IPS DF 19.7 (cell line): ENCODE measurements around the gene SPARCL1.
"Not testable (repeated sequence)": the region's sequence is repeated elsewhere in the genome, so short reads cannot be mapped to it uniquely, and the experiment has no call there.

ENCODE experiments used
- DNase-seq: peaks from one replicate; pipeline ENCODE4 v3.0.0-alpha.2; 2013; ENCODE audit warnings: low read depth, low spot score

The SPARCL1 gene

GRCh38 chr4:87446375-87446774, 82.8 kb downstream of the SPARCL1 start:
- DNase-seq = not testable (repeated sequence)

DNA sequence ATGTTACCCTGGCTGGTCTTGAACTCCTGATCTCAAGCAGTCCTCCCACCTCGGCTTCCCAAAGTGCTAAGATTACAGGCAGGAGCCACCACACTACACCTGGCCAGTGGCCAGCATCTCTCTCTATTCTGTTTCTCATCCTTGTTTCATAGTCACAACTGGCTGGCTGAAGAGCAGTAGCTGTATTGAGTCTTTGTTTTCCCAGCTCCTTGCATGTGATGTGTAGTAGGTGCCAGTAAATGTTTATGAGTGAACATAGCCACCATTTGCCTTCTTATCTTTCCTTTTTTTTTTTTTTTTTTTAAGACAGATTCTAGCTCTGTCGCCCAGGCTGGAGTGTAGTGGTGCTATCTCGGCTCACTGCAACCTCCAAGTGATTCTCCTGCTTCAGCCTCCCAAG, 83.2 kb downstream of the SPARCL1 start:
- no peak for DNase-seq

GRCh38 chr4:87444741-87445140, 84.4 kb downstream of the SPARCL1 start:
- DNase-seq = no peak

DNA sequence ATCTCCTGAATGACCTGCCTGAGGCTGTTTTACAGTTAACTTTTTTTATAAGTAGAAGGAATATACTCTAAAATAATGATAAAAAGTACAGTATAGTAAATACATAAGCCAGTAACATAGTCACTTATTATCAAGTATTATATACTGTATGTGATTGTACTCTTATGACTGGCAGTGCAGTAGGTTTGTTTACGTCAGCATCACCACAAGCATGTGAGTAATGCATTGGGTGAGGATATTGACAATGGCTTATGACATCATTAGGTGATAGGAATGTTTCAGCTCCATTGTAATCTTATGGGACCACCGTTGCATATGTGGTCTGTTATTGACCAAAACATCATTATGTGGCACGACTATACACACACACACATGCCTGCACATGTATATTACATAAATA, 86.3 kb downstream of the SPARCL1 start:
- no peak for DNase-seq

- no peak for DNase-seq
Observed at GRCh38 chr4:87433342-87433741, 95.8 kb downstream of the SPARCL1 start.

DNA sequence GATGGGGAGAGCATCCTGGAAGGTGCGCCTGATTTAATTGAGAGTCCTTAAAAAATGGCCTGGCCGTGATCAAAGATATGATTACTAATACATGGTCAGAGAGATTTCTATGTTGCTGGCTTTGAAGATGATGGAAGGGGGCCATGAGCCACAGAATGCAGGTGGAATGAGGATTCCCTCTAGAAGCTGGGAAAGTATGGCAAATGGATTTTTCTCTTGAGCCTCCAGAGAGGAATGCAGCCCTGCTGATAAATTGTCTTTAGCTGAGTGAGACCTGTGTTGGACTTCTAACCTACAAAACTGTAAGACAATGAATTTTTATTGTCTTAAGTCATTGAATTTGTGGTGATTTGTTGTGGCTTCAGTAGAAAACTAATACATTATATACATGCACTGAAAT, 99.1 kb downstream of the SPARCL1 start:
- no peak for DNase-seq

- no peak for DNase-seq
Observed at GRCh38 chr4:87428979-87429378, 100.2 kb downstream of the SPARCL1 start.

DNA sequence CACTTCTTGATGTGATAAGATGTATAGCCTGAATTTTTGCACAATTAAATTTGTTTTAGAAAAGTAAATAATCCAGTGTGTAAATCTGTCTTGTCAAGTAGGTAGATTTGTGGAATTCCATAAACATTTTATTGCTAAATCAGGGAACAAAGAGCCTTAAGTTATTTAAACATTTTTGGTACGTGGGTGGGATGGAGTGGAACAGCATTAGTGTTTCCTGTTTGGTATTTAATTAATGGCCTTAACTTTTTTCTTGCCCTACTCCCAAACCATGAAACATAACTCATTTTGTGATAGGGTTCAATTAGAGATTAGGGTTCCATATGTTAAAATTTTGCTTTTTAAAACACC, 101.7 kb downstream of the SPARCL1 start:
- no peak for DNase-seq

GRCh38 chr4:87426865-87427517, 102.2 kb downstream of the SPARCL1 start:
- DNase-seq = no peak

GRCh38 chr4:87425711-87426110, 103.5 kb downstream of the SPARCL1 start:
- DNase-seq = no peak

DNA sequence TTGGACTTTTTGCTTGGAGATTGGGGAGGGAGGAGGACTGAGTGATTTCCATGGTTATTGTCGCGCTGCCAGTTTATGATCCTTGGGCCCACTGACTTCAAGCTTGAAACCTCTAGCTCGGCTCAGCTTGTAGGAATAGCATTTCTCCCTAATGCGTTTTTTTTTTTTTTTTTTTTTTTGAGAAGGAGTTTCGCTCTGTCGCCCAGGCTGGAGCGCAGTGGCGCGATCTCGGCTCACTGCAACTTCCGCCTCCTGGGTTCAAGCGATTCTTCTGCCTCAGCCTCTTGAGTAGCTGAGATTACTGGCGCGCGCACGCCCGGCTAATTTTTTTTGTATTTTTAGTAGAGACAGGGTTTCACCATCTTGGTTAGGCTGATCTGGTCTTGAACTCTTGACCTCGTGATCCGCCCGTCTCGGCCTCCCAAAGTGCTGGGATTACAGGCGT, 105.1 kb downstream of the SPARCL1 start:
- not testable (repeated sequence) for DNase-seq
